Suprapubic skin (tissue), 3 donors: ENCODE results near the gene CUBN.

ENCODE experiments used
- CTCF ChIP-seq, 2 donors: fragments of 200-600 bp in 1 of 2; fragments of 450-650 bp in 1 of 2; sonication (generic) in 1 of 2; IDR thresholded peaks; one replicate each; pipeline ENCODE4 v1.5.1; 2016 to 2019; ENCODE audit warnings: antibody characterized with exemption in 2 of 2, mild to moderate bottlenecking in 1 of 2, moderate library complexity in 1 of 2
- POLR2A ChIP-seq, 2 donors: fragments of 450-650 bp; IDR thresholded peaks; one replicate each; pipeline ENCODE4 v1.6.1; 2017; ENCODE audit warnings: antibody characterized with exemption in 2 of 2, mild to moderate bottlenecking in 2 of 2, moderate library complexity in 2 of 2

GRCh38 chr10:16942381-16943078 is 187.1 kb downstream of the CUBN start:
- TF ChIP-seq CTCF (IDR thresholded peaks at IDR 0.05) (no peak), POLR2A (IDR thresholded peaks at IDR 0.05) (no peak)
